ENCODE data around the gene RPS6KA5. TPM values are rescaled to one million over a fixed set of nuclear protein-coding genes. Genes with fewer than 3 reads are reported as not detected.

The RPS6KA5 gene
- total and polyA plus RNA-seq, 9 of the 15 experiments (the other 6 are each of a cell fraction or from before 2014, with no cell fraction given) = 0.88 to 7.7 (median 4.7) TPM

DNA sequence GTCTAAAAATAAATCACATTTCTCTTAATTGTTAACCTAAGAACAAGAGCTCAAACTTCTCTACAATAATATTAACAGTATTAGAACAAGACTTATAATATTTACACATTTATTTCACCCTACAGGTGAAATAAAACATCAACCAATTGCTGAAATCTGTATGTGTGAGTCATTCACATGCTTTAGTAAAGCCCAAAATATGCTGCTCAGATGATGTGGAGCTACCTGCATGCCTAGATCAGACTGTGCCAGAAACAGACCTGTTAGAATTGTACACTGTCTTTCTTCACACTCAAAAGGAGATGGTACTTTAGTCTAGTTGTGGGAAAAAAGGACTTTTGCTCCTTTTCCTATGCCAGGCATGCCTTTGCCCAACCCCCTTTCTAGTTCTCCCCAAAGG is 54.7 kb downstream of the RPS6KA5 start (continued):
- TF ChIP-seq, protein P1, sequence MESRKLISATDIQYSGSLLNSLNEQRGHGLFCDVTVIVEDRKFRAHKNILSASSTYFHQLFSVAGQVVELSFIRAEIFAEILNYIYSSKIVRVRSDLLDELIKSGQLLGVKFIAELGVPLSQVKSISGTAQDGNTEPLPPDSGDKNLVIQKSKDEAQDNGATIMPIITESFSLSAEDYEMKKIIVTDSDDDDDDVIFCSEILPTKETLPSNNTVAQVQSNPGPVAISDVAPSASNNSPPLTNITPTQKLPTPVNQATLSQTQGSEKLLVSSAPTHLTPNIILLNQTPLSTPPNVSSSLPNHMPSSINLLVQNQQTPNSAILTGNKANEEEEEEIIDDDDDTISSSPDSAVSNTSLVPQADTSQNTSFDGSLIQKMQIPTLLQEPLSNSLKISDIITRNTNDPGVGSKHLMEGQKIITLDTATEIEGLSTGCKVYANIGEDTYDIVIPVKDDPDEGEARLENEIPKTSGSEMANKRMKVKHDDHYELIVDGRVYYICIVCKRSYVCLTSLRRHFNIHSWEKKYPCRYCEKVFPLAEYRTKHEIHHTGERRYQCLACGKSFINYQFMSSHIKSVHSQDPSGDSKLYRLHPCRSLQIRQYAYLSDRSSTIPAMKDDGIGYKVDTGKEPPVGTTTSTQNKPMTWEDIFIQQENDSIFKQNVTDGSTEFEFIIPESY (CRISPR knock-in tag; IDR thresholded peaks at IDR 0.05) = no peak
- TF ChIP-seq, protein P2, sequence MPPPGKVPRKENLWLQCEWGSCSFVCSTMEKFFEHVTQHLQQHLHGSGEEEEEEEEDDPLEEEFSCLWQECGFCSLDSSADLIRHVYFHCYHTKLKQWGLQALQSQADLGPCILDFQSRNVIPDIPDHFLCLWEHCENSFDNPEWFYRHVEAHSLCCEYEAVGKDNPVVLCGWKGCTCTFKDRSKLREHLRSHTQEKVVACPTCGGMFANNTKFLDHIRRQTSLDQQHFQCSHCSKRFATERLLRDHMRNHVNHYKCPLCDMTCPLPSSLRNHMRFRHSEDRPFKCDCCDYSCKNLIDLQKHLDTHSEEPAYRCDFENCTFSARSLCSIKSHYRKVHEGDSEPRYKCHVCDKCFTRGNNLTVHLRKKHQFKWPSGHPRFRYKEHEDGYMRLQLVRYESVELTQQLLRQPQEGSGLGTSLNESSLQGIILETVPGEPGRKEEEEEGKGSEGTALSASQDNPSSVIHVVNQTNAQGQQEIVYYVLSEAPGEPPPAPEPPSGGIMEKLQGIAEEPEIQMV (tag; conservative IDR thresholded peaks at IDR 0.05; ENCODE audit: low read depth) = no peak
- TF ChIP-seq TEAD1 (CRISPR knock-in tag; IDR thresholded peaks at IDR 0.05) = no peak

DNA sequence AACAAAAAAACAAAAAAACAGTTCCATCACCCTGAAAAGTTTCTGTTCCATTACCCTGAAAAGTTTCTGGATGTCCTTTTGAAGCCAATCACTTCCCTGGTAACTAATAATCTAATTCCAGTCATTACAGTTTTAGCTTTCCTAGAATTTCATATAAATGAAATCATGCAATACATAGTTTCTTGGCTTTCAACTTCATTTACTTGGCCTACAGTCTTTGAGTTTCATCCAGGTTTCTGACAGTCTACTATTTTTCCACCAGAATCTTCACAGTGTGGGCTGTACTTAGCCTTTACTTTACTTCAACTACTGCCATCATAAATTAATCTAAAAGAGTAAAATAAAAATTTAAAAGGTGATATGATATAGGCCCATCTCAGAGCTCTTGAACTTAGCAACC is 55.5 kb downstream of the RPS6KA5 start:
- Histone ChIP-seq H2AFZ (ENCODE audit: low read depth, low read length) (no peak overlapping the region), H4K20me1 (replicated peaks; ENCODE audit: control insufficient read depth, insufficient read depth, low read length) (no peaks in the 10 kb centered on the region), H3K9me1 (ENCODE audit: control insufficient read depth, insufficient read depth, low read length) (no peaks in the 10 kb centered on the region), H3K9ac (ENCODE audit: insufficient read depth in 1 of 2, low read depth in 2 of 2, low read length in 2 of 2) (no peak overlapping the region), H3K4me2 (ENCODE audit: insufficient read depth, low read length) (no peak overlapping the region), H3K4me3 (no peak overlapping the region), H3K79me2 (ENCODE audit: control insufficient read depth, insufficient read depth, low read length) (no peaks in the 10 kb centered on the region), H3K27me3 (ENCODE audit: control insufficient read depth in 2 of 2, insufficient read depth in 2 of 2, low read length in 2 of 2) (no peaks in the 10 kb centered on the region), H3K36me3 (ENCODE audit: control insufficient read depth, insufficient read depth, low read length) (no peaks in the 10 kb centered on the region), H3K4me1 (replicated peaks in 1 of 2; ENCODE audit: control insufficient read depth in 2 of 2, insufficient read depth in 2 of 2, low read length in 2 of 2) (no peaks in the 10 kb centered on the region; a peak in 1 of 5 replicates), H3K27ac (ENCODE audit: extremely low read depth, low read depth, low read length) (no peak overlapping the region), H3K9me3 (replicated peaks; ENCODE audit: control insufficient read depth, insufficient read depth, low read depth, low read length) (no peaks in the 10 kb centered on the region)
- DNase-seq (ENCODE audit: extremely low read depth in 1 of 4, low spot score in 3 of 4) (no peak), ATAC-seq (no peak), FAIRE-seq (no peak)
- CTCF ChIA-PET (ENCODE audit: low intra/inter-chr PET ratio) = no interaction called here
- POLR2A ChIA-PET = no interaction called here
- in situ Hi-C loops (cut with MboI) (no loop called here), intact Hi-C loops (cut with micrococcal nuclease) (no loop called here)
- no TSS peak for BruUV-seq (replicated peaks)
- TF ChIP-seq ETV6 (IDR thresholded peaks at IDR 0.05; ENCODE audit: borderline replicate concordance in 1 of 2, low read depth in 2 of 2, low read length in 1 of 2) (no peak), ETV6 (CRISPR knock-in tag; IDR thresholded peaks at IDR 0.05; ENCODE audit: borderline replicate concordance) (no peak), TBP (optimal IDR thresholded peaks at IDR 0.05; ENCODE audit: low read depth, low read length) (no peak), CCNT2 (IDR thresholded peaks at IDR 0.05; ENCODE audit: borderline replicate concordance, extremely low read depth, insufficient read length, low read depth, low read length) (no peak), DMBX1 (CRISPR knock-in tag; IDR thresholded peaks at IDR 0.05; ENCODE audit: borderline replicate concordance) (no peak), SIN3A (IDR thresholded peaks at IDR 0.05; ENCODE audit: borderline replicate concordance in 2 of 2, control insufficient read depth in 1 of 2, low read depth in 2 of 2, low read length in 2 of 2) (no peak), RBM25 (IDR thresholded peaks at IDR 0.05; ENCODE audit: low read depth, low read length, severe bottlenecking) (no peak)
- TF ChIP-seq, protein P3, sequence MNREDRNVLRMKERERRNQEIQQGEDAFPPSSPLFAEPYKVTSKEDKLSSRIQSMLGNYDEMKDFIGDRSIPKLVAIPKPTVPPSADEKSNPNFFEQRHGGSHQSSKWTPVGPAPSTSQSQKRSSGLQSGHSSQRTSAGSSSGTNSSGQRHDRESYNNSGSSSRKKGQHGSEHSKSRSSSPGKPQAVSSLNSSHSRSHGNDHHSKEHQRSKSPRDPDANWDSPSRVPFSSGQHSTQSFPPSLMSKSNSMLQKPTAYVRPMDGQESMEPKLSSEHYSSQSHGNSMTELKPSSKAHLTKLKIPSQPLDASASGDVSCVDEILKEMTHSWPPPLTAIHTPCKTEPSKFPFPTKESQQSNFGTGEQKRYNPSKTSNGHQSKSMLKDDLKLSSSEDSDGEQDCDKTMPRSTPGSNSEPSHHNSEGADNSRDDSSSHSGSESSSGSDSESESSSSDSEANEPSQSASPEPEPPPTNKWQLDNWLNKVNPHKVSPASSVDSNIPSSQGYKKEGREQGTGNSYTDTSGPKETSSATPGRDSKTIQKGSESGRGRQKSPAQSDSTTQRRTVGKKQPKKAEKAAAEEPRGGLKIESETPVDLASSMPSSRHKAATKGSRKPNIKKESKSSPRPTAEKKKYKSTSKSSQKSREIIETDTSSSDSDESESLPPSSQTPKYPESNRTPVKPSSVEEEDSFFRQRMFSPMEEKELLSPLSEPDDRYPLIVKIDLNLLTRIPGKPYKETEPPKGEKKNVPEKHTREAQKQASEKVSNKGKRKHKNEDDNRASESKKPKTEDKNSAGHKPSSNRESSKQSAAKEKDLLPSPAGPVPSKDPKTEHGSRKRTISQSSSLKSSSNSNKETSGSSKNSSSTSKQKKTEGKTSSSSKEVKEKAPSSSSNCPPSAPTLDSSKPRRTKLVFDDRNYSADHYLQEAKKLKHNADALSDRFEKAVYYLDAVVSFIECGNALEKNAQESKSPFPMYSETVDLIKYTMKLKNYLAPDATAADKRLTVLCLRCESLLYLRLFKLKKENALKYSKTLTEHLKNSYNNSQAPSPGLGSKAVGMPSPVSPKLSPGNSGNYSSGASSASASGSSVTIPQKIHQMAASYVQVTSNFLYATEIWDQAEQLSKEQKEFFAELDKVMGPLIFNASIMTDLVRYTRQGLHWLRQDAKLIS (CRISPR knock-in tag; IDR thresholded peaks at IDR 0.05) = no peak
- TF ChIP-seq, protein P4, sequence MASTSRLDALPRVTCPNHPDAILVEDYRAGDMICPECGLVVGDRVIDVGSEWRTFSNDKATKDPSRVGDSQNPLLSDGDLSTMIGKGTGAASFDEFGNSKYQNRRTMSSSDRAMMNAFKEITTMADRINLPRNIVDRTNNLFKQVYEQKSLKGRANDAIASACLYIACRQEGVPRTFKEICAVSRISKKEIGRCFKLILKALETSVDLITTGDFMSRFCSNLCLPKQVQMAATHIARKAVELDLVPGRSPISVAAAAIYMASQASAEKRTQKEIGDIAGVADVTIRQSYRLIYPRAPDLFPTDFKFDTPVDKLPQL (IDR thresholded peaks at IDR 0.05; ENCODE audit: extremely low read depth, insufficient read length) = no peak
